IMR-90 (cell line): ENCODE results near the gene B3GAT3.

Experiments
- POLR2A ChIP-seq: IDR thresholded peaks from 2 replicates; pipeline ENCODE4 v1.6.1; 2012; ENCODE audit warnings: mild to moderate bottlenecking, low read depth, low read length
- TF ChIP-seq, protein P1 (sequence below): conservative IDR thresholded peaks from 2 replicates; pipeline ENCODE4 v1.5.1; 2012; ENCODE audit warnings: mild to moderate bottlenecking, low read depth, low read length, improper control_type of control experiment

DNA sequence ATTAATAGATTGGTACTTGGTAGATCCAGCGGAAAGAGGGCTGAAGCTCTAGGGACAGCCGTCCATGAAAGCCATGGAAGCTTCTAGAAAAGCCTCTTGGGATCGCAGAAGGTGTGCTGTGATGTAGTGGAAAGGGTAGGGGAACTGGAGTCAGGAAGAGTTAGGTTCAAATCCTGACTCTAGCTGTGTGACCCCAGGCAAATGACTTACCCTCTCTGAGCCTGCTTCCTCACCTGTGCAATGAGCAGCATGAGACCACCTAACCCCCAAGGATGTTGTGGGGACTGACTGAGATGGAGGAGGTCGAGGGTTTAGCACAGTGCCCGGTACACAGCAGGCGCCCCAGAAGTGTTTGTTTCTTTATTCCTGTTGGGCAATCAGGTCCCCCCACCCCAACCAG lies 11.4 kb downstream of the B3GAT3 start:
- TF ChIP-seq POLR2A: no peak
- TF ChIP-seq, protein P1, sequence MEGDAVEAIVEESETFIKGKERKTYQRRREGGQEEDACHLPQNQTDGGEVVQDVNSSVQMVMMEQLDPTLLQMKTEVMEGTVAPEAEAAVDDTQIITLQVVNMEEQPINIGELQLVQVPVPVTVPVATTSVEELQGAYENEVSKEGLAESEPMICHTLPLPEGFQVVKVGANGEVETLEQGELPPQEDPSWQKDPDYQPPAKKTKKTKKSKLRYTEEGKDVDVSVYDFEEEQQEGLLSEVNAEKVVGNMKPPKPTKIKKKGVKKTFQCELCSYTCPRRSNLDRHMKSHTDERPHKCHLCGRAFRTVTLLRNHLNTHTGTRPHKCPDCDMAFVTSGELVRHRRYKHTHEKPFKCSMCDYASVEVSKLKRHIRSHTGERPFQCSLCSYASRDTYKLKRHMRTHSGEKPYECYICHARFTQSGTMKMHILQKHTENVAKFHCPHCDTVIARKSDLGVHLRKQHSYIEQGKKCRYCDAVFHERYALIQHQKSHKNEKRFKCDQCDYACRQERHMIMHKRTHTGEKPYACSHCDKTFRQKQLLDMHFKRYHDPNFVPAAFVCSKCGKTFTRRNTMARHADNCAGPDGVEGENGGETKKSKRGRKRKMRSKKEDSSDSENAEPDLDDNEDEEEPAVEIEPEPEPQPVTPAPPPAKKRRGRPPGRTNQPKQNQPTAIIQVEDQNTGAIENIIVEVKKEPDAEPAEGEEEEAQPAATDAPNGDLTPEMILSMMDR: no peak
